Measurements from ENCODE around the gene UPK2. TPM values are rescaled to one million over a fixed set of nuclear protein-coding genes. Genes with fewer than 3 reads are reported as not detected.

The UPK2 gene
- total RNA-seq, 1 experiment from 2014 or later: not detected

- ChIA-PET CTCF (interaction anchor here (0.7 to 2.3 kb wide), 3 partner anchors 9 to 22 kb away, joined by 3 to 17 read pairs (median 4); no protein-coding TSS in a partner anchor), POLR2A (no interaction called here)
- Mint-ChIP-seq H3K4me3 (no peak overlapping the region), H3K27me3 (ENCODE audit: low read depth) (peaks cover 20% of the 10 kb centered on the region), H3K9me3 (no peaks in the 10 kb centered on the region), H3K36me3 (no peaks in the 10 kb centered on the region), H3K27ac (no peak overlapping the region), H3K4me1 (peaks cover 28% of the 10 kb centered on the region)
- DNase-seq (ENCODE audit: low spot score) (no peak), ATAC-seq (no peak)
- TF ChIP-seq ZNF232 (CRISPR knock-in tag; IDR thresholded peaks at IDR 0.05): no peak
- TF ChIP-seq, protein P1, sequence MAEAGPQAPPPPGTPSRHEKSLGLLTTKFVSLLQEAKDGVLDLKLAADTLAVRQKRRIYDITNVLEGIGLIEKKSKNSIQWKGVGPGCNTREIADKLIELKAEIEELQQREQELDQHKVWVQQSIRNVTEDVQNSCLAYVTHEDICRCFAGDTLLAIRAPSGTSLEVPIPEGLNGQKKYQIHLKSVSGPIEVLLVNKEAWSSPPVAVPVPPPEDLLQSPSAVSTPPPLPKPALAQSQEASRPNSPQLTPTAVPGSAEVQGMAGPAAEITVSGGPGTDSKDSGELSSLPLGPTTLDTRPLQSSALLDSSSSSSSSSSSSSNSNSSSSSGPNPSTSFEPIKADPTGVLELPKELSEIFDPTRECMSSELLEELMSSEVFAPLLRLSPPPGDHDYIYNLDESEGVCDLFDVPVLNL (CRISPR knock-in tag; IDR thresholded peaks at IDR 0.05; ENCODE audit: borderline replicate concordance, low read depth): no peak
- no peak for TF ChIP-seq TEAD4 (CRISPR knock-in tag; IDR thresholded peaks at IDR 0.05)
- TF ChIP-seq ETV6 (CRISPR knock-in tag; IDR thresholded peaks at IDR 0.05): no peak
- TF ChIP-seq MYBL2 (CRISPR knock-in tag; IDR thresholded peaks at IDR 0.05): no peak
- TF ChIP-seq FOXK1 (CRISPR knock-in tag; IDR thresholded peaks at IDR 0.05): no peak
- no peak for TF ChIP-seq ZNF671 (CRISPR knock-in tag; IDR thresholded peaks at IDR 0.05)
- TF ChIP-seq, protein P2, sequence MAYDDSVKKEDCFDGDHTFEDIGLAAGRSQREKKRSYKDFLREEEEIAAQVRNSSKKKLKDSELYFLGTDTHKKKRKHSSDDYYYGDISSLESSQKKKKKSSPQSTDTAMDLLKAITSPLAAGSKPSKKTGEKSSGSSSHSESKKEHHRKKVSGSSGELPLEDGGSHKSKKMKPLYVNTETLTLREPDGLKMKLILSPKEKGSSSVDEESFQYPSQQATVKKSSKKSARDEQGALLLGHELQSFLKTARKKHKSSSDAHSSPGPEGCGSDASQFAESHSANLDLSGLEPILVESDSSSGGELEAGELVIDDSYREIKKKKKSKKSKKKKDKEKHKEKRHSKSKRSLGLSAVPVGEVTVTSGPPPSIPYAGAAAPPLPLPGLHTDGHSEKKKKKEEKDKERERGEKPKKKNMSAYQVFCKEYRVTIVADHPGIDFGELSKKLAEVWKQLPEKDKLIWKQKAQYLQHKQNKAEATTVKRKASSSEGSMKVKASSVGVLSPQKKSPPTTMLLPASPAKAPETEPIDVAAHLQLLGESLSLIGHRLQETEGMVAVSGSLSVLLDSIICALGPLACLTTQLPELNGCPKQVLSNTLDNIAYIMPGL (CRISPR knock-in tag; IDR thresholded peaks at IDR 0.05): no peak
- TF ChIP-seq, protein P3, sequence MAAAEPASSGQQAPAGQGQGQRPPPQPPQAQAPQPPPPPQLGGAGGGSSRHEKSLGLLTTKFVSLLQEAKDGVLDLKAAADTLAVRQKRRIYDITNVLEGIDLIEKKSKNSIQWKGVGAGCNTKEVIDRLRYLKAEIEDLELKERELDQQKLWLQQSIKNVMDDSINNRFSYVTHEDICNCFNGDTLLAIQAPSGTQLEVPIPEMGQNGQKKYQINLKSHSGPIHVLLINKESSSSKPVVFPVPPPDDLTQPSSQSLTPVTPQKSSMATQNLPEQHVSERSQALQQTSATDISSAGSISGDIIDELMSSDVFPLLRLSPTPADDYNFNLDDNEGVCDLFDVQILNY (CRISPR knock-in tag; IDR thresholded peaks at IDR 0.05): no peak
- TF ChIP-seq, protein P4, sequence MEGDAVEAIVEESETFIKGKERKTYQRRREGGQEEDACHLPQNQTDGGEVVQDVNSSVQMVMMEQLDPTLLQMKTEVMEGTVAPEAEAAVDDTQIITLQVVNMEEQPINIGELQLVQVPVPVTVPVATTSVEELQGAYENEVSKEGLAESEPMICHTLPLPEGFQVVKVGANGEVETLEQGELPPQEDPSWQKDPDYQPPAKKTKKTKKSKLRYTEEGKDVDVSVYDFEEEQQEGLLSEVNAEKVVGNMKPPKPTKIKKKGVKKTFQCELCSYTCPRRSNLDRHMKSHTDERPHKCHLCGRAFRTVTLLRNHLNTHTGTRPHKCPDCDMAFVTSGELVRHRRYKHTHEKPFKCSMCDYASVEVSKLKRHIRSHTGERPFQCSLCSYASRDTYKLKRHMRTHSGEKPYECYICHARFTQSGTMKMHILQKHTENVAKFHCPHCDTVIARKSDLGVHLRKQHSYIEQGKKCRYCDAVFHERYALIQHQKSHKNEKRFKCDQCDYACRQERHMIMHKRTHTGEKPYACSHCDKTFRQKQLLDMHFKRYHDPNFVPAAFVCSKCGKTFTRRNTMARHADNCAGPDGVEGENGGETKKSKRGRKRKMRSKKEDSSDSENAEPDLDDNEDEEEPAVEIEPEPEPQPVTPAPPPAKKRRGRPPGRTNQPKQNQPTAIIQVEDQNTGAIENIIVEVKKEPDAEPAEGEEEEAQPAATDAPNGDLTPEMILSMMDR (IDR thresholded peaks at IDR 0.05): no peak
- no peak for TF ChIP-seq ATF3 (CRISPR knock-in tag; conservative IDR thresholded peaks at IDR 0.05)
- TF ChIP-seq CREM (CRISPR knock-in tag; IDR thresholded peaks at IDR 0.05): no peak
- no peak for TF ChIP-seq MLX (CRISPR knock-in tag; IDR thresholded peaks at IDR 0.05)
- no peak for TF ChIP-seq ZNF416 (CRISPR knock-in tag; IDR thresholded peaks at IDR 0.05)
- TF ChIP-seq TEAD1 (CRISPR knock-in tag; IDR thresholded peaks at IDR 0.05): no peak
- TF ChIP-seq, protein P5, sequence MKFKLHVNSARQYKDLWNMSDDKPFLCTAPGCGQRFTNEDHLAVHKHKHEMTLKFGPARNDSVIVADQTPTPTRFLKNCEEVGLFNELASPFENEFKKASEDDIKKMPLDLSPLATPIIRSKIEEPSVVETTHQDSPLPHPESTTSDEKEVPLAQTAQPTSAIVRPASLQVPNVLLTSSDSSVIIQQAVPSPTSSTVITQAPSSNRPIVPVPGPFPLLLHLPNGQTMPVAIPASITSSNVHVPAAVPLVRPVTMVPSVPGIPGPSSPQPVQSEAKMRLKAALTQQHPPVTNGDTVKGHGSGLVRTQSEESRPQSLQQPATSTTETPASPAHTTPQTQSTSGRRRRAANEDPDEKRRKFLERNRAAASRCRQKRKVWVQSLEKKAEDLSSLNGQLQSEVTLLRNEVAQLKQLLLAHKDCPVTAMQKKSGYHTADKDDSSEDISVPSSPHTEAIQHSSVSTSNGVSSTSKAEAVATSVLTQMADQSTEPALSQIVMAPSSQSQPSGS (CRISPR knock-in tag; IDR thresholded peaks at IDR 0.05; ENCODE audit: borderline replicate concordance, low read depth): no peak
- no peak for TF ChIP-seq ZNF423 (CRISPR knock-in tag; IDR thresholded peaks at IDR 0.05)
- TF ChIP-seq GRHL2 (CRISPR knock-in tag; IDR thresholded peaks at IDR 0.05; ENCODE audit: insufficient replicate concordance, severe bottlenecking): no peak
- TF ChIP-seq AFF4 (CRISPR knock-in tag; IDR thresholded peaks at IDR 0.05; ENCODE audit: borderline replicate concordance): no peak
- no peak for TF ChIP-seq ZMAT4 (CRISPR knock-in tag; IDR thresholded peaks at IDR 0.05)
These were observed 24.5 kb upstream of the UPK2 start for GRCh38 chr11:118931571-118931970.
